Stimulated activated CD8-positive, alpha-beta memory T cell treated with anti-CD3 and anti-CD28 coated beads, Interleukin-4, amount 100 ng/mL, for 24 hours (primary cell): Measurements from ENCODE around the gene PDE4A.
"Not testable (repeated sequence)": the region's sequence is repeated elsewhere in the genome, so short reads cannot be mapped to it uniquely, and the experiment has no call there.

Source experiments
- DNase-seq: peaks from one replicate; pipeline ENCODE4 v3.0.0-alpha.2; 2020; ENCODE audit warnings: low read depth

PDE4A gene

DNA sequence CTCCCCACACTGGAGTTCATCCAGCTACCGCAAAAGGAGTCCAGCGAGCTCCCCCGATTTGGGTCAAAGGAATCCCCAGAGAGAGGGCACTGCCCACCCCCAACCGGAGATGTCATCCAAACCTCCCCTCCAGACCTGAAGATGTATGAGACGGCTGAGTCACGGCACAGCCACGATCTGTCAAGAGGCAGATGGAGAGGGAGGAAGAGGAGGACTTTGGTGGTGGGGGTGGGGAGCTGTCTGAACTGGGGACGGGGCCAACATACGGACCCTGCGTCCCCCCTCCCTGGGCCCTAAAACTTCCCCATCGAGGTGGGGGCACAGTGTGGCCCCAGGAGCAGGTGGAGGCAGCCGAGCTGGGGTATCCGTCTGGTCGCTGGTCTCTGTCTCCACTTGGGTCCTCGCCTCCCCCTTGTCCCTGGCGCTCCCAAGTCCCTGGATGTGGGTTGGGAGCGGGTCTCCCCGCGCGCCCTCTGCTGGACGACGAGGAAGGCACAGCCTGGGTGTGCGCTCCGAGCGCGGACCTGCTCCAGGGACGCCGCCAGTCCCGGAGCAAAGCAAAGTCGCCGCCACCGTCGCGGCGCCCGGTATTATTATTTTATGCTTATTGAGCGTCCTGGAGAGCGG, 3.8 kb downstream of the PDE4A start:
- DNase-seq: no peak

DNA sequence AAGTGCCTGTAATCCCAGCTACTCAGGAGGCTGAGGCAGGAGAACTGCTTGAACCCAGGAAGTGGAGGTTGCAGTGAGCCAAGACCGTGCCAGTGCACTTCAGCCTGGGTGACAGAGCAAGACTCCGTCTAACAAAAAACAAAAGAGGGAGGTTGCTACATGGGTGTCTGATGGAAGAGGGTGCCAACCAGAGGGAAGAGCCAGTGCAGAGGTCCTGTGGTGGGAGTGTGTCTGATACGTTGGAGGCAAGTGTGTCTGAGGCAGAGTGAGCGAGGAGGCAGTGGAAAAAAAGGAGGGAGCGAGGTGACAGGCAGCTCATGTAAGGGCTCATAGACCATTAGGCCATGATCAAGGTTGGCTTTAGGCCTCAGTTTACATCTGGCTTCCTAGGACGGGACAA, 6.8 kb downstream of the PDE4A start:
- no peak for DNase-seq

DNA sequence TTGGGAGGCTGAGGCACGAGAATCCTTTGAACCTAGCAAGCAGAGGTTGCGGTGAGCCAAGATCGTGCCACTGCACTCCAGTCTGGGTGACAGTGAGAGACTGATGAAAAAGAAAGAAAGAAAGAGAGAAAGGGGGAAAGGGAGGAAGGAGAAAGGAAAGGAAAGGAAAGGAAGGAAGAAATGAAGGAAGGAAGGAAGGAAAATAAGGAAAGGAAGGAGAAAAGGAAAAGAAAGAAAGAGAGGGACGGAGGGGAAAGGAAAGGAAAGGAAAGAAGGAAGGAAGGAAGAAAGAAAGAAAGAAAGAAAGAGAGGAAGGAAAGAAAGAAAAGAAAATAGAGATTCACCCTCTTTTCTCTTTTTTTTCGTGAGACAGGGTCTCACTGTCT, 8.7 kb downstream of the PDE4A start:
- DNase-seq: no peak

DNA sequence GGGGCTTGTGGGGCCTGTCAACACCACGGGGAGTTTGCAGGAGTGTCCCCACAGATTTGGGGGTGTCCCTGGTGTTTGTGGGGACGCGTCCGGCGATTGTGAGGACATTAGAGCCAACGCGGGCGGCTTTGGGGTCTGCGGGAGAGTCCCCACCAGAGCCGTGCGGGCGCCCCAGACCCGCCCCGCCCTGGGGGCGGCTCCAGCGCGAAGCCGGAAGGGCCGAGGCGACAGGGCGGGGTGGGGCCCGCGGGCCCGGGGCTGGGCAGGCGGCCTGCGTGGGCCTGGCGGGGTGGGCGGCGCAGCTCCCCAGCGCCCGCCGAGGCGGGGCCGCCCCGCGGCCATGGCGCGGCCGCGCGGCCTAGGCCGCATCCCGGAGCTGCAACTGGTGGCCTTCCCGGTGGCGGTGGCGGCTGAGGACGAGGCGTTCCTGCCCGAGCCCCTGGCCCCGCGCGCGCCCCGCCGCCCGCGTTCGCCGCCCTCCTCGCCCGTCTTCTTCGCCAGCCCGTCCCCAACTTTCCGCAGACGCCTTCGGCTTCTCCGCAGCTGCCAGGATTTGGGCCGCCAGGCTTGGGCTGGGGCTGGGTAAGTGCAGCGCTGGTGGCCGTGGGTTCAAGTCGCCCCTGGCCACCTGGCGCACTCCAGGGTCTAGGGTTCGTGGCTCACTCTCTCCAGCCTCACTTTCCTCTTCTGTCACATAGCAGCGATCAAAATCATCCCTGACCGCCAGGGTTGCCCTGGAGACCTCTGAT, 10.3 kb downstream of the PDE4A start:
- no peak for DNase-seq

DNA sequence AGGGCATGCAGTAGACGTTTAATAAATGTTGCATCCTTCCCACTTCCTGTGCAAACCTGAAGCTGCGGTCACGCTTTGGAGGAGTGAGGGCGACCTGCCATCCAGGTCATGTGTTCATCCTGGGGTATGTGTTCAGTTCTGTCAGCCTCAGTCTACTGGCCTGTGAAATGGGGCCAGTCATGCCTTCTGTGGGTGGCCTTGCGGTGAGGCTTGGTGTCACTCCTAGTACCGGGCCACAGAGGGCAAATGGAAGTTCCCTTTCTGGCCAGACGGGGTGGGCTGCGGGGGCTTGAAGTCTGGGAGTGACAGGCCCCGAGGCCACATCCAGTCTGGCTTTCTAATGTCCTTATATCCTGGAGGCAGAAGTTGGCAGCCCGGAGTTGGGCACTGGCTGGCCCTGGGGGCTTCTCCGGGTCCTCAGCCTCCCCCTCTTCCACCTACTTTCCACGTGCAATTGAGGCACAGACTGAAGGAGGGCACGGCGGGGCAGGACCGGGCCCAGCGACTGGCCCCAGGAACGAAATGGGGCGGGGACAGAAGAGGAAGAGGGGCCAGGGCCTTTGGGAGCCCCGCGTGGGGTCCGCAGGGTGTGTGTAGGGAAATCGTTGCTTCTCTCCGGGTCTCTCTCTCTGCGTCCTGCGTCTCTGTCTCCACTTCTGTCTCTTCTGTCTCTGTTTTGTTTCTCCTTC, 11.1 kb downstream of the PDE4A start:
- no peak for DNase-seq

DNA sequence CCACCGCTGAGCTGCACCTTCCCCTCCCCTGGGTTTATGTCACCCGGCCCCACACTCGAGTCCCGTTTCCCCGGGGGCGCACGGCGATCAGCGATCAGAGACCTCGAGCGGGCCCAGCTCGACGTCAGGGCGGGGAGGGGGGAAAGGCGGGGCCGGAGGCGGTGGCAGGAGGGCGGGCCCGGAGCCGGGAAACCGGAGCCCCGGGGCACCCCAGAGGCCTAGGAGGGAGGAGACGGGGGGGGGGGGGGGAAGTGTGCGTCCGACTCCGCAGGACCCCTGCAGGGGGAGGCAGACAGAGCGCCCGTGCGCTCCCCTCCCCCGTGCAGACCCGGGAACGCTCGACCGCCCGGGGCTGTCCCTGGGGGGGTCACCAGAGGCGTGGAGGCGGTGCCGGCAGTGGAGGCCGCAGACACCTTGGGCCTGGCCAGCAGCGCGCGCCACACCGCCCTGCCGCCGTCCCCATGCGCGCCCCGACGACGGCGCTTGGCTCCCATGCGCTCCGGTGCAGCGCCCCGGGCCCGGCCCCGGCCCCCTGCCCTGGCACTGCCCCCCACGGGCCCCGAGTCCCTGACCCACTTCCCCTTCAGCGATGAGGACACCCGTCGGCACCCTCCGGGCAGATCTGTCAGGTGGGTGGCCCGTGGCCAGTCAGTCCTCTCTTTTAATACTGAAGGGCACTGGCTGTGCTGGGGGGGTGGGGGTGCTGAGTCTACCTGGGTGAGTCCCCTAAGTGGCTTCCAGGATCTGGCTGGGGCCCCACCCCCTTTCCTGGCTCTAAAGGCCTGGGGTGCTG, 11.8 kb downstream of the PDE4A start:
- DNase-seq: no peak

DNA sequence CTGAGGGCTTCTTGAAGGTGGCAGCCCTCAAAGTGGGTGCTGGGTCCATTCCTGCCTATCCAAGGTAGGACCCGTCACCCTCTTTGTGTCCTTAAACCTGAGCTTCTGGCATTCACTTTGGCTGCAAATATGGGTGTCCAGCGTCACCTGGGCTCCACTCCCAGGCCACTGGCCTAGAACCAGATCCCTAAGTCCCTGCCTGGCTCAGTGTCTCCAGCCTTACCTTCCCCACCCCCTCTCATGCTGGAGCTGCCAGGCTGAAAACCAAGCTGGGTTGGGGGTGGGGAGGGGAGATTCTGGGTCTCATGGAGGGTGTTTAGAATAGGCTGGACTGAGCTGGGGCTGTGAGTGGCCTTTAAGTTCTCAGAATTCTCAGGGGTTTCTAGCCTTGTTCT, 12.4 kb downstream of the PDE4A start:
- no peak for DNase-seq

DNA sequence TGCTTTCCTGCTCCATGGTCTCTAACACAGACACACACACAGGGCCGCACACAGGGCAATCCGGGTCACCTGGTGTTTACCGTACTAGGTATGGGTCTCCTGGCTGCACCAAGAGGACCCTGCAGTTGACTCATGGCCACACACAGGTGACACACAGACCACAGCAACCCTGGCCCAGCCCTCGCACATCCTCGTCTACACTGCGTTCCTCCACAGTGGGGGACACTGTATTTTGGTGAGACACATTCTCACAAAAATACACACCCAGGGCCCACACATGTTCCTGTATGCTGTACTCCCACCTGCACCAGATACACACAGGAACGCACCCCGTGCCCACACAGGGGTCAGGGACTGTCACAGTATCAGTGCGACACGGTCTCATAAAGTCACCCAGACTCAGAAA, 12.8 kb downstream of the PDE4A start:
- no peak for DNase-seq

DNA sequence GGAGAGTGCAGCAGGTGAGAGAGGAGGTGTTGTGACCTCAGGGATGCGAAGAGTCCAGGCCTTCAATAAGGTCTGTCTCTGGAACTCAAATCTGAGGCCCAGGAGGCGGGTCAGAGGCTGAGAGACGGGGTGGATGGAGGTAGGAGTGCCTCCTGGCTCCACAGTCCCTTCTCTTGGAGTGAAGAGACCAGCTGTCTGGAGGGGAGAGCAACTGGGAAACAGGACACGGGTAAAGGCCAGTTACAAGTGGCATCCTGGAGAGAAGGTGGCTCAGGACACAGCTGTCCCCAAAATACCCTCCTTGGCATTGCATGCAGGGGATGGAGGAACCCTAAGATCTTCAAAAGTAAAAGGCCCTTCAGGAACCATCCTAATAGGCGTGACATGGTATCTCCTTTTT, 19.2 kb downstream of the PDE4A start:
- DNase-seq: no peak

DNA sequence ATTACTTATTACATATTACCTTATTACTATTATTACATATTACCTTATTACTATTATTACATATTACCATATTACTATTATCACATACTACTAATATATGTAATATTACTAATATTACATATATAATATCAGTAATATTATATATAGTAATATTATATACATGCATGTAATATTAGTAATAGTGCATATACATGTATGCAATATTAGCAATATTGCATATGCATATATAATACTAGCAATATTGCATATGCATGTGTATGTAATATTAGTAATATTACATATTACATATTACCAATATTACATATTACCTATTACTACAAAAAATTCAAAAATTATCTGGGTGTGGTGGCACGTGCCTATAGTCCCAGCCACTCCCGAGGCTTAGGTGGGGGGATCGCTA, 22.4 kb downstream of the PDE4A start:
- DNase-seq: no peak

DNA sequence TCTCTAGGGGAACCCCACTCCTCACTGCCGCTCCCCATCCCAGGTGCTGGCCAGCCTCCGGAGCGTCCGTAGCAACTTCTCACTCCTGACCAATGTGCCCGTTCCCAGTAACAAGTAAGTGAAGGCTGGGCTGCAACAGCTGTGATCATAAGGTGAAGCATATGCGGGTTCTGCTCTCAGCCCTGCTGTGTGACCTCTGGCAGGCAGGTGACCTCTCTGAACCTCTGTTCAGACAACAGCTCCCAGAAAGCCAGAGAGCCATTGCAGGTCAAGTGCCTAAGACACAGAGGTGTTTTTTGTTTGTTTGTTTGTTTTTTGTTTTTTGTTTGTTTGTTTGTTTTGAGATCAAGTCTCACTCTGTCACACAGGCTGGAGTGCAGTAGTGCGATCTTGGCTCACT, 28.7 kb downstream of the PDE4A start:
- no peak for DNase-seq

DNA sequence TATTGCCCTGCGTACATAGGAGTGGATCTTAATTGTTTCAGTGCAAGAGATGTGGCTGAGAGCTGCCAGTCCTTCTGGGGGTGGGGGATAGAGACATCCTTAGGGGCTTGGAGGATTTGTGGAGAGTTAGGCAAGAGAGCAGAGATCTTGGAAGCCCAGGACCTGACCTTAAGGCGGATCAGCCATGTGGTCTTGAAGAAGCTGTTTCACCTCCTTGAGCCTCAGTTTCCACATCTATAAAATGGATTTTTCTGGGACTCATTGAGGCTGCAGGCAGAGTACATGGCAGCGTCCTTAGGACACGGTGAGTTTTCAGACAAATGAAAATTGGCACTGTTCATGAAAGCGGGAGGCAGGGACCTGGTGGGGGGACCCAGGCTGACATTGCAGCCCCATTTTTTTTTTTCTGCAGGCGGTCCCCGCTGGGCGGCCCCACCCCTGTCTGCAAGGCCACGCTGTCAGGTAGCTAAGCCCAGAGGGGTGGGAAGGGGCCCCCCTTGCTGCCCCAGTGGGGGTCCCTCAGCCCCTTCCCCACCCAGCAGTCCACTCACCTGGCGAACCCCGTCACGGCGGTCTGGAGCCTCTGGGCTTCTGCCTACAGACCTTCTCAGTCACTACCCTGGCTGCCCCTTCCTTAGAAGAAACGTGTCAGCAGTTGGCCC, 30.0 kb downstream of the PDE4A start:
- DNase-seq: no peak

DNA sequence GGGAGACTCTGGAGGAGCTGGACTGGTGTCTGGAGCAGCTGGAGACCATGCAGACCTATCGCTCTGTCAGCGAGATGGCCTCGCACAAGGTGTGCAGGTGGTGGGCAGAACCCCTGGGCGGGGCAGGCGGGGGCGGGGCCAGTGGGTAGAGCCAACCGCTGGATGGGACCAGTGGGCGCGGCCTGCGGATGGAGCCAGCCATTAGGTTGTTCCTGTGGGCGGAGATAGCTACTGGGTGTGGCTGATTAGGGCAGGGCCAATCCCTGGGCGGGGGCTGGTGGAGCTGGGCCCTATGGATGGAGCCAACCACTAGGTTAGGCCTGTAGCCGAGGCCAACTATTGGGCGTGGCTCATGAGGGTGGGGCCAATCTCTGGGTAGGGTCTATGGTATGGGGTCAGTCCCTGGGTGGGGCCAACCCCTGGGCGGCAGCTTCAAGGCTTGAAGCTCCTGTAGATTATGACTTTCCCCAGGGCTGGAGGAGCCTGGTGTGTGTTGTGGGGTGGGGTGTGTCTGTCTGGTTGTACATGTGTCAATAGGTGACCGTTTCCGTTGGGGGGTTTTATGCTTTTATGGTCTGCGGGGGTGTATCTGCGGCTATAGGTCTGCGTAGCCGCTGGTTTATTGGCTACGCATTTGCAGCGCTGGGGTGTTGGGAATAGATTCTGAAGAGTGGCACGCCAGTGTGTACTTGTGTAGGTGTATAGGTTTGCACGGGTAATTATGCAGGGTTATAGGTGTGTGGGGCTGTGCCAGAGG, 30.7 kb downstream of the PDE4A start:
- no peak for DNase-seq

DNA sequence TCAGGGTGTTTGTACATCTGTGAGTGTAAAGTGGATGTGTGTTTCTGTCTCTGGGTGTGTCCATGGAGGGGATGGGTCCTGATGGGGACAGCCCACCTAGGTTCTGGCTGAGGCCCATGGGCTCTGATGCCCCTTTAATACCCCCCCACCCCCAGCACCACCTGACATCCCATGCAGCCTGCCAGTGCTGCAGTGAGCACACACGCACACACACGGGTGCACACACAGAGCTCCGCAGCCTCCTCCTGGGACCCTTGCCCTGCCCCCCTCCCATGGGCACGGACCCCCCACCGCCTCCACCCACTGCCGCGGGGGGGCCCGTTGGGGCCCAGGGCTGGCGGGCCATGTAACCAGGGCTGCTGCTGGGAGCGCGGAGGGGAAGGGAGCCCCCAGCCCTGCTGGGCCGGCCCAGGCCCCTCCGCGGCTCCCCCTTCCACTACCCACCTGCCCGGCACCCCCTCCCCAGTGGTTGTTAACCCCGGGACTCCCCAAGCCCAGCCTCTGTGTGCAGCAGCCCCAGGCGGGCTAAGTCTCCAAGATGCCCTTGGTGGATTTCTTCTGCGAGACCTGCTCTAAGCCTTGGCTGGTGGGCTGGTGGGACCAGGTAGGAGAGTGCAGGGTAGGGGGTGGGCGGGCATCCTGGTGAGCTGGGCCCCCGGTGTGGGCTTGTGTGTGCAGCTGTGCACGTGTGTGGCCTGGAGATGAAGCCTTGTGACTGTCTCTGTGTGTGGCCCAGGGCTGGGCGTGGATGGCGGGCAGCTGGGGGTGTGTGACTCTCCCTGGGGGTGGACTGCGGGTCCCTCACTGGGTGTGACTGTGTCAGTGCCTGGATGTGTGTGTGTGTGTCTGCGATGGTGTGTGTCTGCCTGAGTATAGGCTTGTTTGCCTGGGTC, 32.6 kb downstream of the PDE4A start:
- no peak for DNase-seq

DNA sequence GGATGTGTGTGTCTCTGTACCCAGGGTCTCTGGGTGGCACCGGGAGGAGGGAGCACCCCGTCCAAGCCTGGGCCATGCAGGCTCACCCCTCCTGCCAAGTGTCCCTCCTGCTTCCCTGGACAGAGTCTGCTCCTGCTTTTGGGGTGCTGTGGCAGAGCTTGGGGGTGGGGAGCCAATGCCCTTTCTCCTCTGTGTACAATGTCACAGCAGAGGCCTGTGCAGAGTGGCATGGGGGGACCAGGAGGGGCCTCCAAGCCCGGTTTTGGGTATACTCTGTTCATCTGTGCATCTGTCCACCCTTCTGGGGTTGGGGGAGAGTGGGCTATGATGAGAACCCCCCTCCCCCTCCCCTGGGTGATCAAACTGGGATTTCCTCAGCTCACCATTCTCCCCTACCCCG, 33.5 kb downstream of the PDE4A start:
- no peak for DNase-seq

DNA sequence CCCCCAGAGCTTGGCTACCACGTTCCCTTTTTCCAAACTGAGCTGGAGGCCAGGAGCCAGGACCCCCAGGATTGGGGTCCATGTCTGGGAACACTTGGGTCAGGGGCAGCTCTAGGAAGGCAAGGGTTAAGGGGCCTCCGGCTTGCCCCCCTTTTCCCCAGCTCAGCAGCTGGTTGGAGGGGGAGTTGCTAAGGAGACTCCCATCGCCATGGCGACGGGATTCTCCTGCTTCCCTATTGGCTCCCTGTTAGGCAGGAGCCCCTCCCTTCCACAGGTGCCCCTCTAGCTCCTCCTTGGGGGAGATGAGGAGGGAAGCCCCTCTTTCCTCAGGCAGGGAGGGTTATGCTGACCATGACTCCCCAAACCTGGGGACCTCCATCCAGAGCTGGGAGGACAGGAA, 33.9 kb downstream of the PDE4A start:
- no peak for DNase-seq

DNA sequence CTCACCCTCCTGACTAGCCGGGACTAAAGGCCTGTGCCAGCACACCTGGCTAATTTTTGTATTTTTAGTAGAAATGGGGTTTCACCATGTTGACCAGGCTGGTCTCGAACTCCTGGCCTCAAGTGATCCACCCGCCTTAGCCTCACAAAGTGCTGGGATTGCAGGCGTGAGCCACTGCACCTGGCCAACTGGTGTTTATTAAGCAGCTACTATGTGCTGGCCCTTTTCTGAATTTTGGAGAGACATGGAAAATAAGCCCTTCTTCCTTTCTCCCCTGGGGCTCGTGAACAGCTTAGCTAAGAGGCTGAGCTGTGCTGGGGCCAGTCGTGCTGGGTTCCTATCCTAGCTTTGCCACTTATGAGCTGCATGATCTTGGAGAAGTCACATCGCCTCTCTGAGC, 38.4 kb downstream of the PDE4A start:
- DNase-seq: not testable (repeated sequence)

DNA sequence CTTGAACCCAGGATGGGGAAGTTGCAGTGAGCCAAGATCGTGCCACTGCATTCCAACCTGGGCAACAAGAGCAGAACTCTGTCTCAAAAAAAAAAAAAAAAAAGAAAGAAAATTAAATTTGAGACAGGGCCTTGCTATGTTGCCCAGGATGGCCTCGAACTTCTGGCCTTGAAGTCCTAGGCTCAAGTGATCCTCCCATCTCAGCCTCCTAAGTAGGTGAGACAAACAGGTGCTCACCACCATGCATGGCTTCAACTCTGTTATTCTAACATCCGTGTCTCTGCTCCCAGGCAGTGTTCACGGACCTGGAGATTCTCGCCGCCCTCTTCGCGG, 40.3 kb downstream of the PDE4A start:
- no peak for DNase-seq

DNA sequence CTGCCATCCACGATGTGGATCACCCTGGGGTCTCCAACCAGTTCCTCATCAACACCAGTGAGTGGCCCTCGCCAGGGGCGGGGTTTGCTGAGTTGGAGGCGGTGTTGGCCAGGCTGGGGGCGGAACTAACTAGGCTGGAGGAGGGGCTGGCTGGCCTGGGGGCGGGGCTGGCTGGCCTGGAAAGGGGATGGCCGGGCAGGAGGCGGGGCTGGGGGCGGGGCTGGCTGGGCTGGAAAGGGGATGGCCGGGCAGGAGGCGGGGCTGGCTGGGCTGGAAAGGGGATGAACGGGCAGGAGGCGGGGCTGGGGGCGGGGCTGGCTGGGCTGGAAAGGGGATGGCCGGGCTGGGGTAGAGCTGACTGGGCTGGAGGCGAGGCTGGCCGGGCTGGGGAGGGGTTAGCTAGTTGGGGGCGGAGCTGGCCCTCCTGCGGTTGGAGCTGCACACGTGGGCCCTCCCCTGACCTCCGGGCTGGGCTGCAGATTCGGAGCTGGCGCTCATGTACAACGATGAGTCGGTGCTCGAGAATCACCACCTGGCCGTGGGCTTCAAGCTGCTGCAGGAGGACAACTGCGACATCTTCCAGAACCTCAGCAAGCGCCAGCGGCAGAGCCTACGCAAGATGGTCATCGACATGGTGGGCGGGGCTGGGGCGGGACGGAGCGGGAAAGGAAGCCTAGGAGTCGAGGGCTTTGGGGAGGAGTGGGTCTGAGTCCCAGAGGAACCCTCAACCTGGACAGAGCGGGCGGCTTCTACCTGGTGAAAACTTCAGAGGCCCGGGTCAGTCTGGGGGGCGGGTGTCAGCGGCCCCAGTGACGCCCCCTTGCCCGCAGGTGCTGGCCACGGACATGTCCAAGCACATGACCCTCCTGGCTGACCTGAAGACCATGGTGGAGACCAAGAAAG, 41.0 kb downstream of the PDE4A start:
- peak; percentile 76 for DNase-seq
